ENCODE results near the gene SLC6A12.

- no peak for TF ChIP-seq CTCF (tag by site-specific recombination; IDR thresholded peaks at IDR 0.05)
- no peak for TF ChIP-seq ZNF274 (IDR thresholded peaks at IDR 0.05; ENCODE audit: low read length)
- TF ChIP-seq ZNF274 (tag by site-specific recombination; IDR thresholded peaks at IDR 0.05; ENCODE audit: borderline replicate concordance): no peak
- TF ChIP-seq ZNF610 (tag by site-specific recombination; IDR thresholded peaks at IDR 0.05; ENCODE audit: borderline replicate concordance): no peak
- TF ChIP-seq ZNF10 (tag by site-specific recombination; IDR thresholded peaks at IDR 0.05): no peak
These were observed 43.8 kb upstream of the SLC6A12 start for GRCh38 chr12:257521-258321.
